ENCODE data around the gene LOXL4.

Gene LOXL4

GRCh38 chr10:98293550-98294269 is 25.7 kb upstream of the LOXL4 start:
- 0 out of 2 replicates have a peak, but pooled peaks cover 4% of the 10 kb centered on the region for H3K4me1 ChIP-seq (ENCODE audit: insufficient read depth, low read length)
- no peak overlapping the region for H3K4me3 ChIP-seq (ENCODE audit: low read depth in 1 of 2, low read length in 2 of 2)
- H4K20me1 ChIP-seq (ENCODE audit: insufficient read depth, low read length): no peaks in the 10 kb centered on the region
- no peak overlapping the region for H2AFZ ChIP-seq (ENCODE audit: low read depth, low read length)
- peaks cover 14% of the 10 kb centered on the region for H3K27me3 ChIP-seq (ENCODE audit: insufficient read depth, low read length, poor library complexity)
- DNase-seq (no peak), ATAC-seq (ENCODE audit: insufficient read depth, low read depth) (peak; percentile 39; the same call in 1 of the 3 replicates)
- H3K36me3 ChIP-seq (ENCODE audit: insufficient read depth, low read length): no peaks in the 10 kb centered on the region
- H3K27ac ChIP-seq (ENCODE audit: low read length): no peak overlapping the region
- no peaks in the 10 kb centered on the region for H3K9me3 ChIP-seq (ENCODE audit: insufficient read depth, low read length, severe bottlenecking)
- H3K4me2 ChIP-seq (ENCODE audit: insufficient read depth, low read length): no peak overlapping the region
- no peak for TF ChIP-seq EZH2 (IDR thresholded peaks at IDR 0.05; ENCODE audit: borderline replicate concordance, low read depth, low read length, severe bottlenecking)
- TF ChIP-seq CTCF (IDR thresholded peaks at IDR 0.05; ENCODE audit: borderline replicate concordance, extremely low read depth, low read length, poor library complexity, severe bottlenecking): no peak
- no peaks in the 10 kb centered on the region for H3K79me2 ChIP-seq (ENCODE audit: insufficient read depth, low read length)
- H3K9ac ChIP-seq (ENCODE audit: low read depth, low read length): no peak overlapping the region

GRCh38 chr10:98292971-98293370 is 25.0 kb upstream of the LOXL4 start:
- no peaks in the 10 kb centered on the region for H3K9me3 ChIP-seq (ENCODE audit: insufficient read depth, low read length, severe bottlenecking)
- no peaks in the 10 kb centered on the region for H3K36me3 ChIP-seq (ENCODE audit: insufficient read depth, low read length)
- DNase-seq (no peak), ATAC-seq (ENCODE audit: insufficient read depth, low read depth) (no peak)
- H3K27me3 ChIP-seq (ENCODE audit: insufficient read depth, low read length, poor library complexity): peaks cover 14% of the 10 kb centered on the region
- TF ChIP-seq EZH2 (IDR thresholded peaks at IDR 0.05; ENCODE audit: borderline replicate concordance, low read depth, low read length, severe bottlenecking) (no peak), CTCF (IDR thresholded peaks at IDR 0.05; ENCODE audit: borderline replicate concordance, extremely low read depth, low read length, poor library complexity, severe bottlenecking) (no peak)
- no peak overlapping the region for H2AFZ ChIP-seq (ENCODE audit: low read depth, low read length)
- no peaks in the 10 kb centered on the region for H4K20me1 ChIP-seq (ENCODE audit: insufficient read depth, low read length)
- H3K9ac ChIP-seq (ENCODE audit: low read depth, low read length): no peak overlapping the region
- no peaks in the 10 kb centered on the region for H3K79me2 ChIP-seq (ENCODE audit: insufficient read depth, low read length)
- H3K4me1 ChIP-seq (ENCODE audit: insufficient read depth, low read length): 0 out of 2 replicates have a peak, but pooled peaks cover 4% of the 10 kb centered on the region
- H3K4me2 ChIP-seq (ENCODE audit: insufficient read depth, low read length): no peak overlapping the region
- no peak overlapping the region for H3K27ac ChIP-seq (ENCODE audit: low read length)
- H3K4me3 ChIP-seq (ENCODE audit: low read depth in 1 of 2, low read length in 2 of 2): no peak overlapping the region

GRCh38 chr10:98289802-98290209 is 21.8 kb upstream of the LOXL4 start:
- TF ChIP-seq EZH2 (IDR thresholded peaks at IDR 0.05; ENCODE audit: borderline replicate concordance, low read depth, low read length, severe bottlenecking) (no peak), CTCF (IDR thresholded peaks at IDR 0.05; ENCODE audit: borderline replicate concordance, extremely low read depth, low read length, poor library complexity, severe bottlenecking) (no peak)
- H3K27me3 ChIP-seq (ENCODE audit: insufficient read depth, low read length, poor library complexity): peaks cover 14% of the 10 kb centered on the region

More at GRCh38 chr10:98289802-98290209, 21.8 kb upstream of the LOXL4 start:
- no peaks in the 10 kb centered on the region for H3K4me1 ChIP-seq (ENCODE audit: insufficient read depth, low read length)
- H3K79me2 ChIP-seq (ENCODE audit: insufficient read depth, low read length): no peaks in the 10 kb centered on the region
- no peak overlapping the region for H3K4me2 ChIP-seq (ENCODE audit: insufficient read depth, low read length)
- no peak overlapping the region for H2AFZ ChIP-seq (ENCODE audit: low read depth, low read length)
- H4K20me1 ChIP-seq (ENCODE audit: insufficient read depth, low read length): no peaks in the 10 kb centered on the region
- H3K27ac ChIP-seq (ENCODE audit: low read length): no peak overlapping the region
- no peaks in the 10 kb centered on the region for H3K9me3 ChIP-seq (ENCODE audit: insufficient read depth, low read length, severe bottlenecking)
- H3K36me3 ChIP-seq (ENCODE audit: insufficient read depth, low read length): no peaks in the 10 kb centered on the region
- no peak overlapping the region for H3K9ac ChIP-seq (ENCODE audit: low read depth, low read length)
- H3K4me3 ChIP-seq (ENCODE audit: low read depth in 1 of 2, low read length in 2 of 2): no peak overlapping the region
- no peak for ATAC-seq (ENCODE audit: insufficient read depth, low read depth)
- no peak for DNase-seq

Data from DND-41 (cell line).